Duodenal mucosa (tissue), 2 donors: ENCODE data around the gene MYH11.
"Not testable (repeated sequence)": the region's sequence is repeated elsewhere in the genome, so short reads cannot be mapped to it uniquely, and the experiment has no call there.

Experiments
- H3K27ac ChIP-seq: one replicate; pipeline ENCODE4 v1.7.0; 2013; ENCODE audit warnings: low read depth, low read length
- H3K27me3 ChIP-seq, 2 donors: one replicate each; pipeline ENCODE4 v1.7.0; 2013; ENCODE audit warnings: low read length in 2 of 2, control low read depth in 1 of 2; ENCODE audit not compliant: insufficient read depth in 2 of 2, control insufficient read depth in 1 of 2
- H3K36me3 ChIP-seq, 2 donors: one replicate each; pipeline ENCODE4 v1.7.0; 2013; ENCODE audit warnings: low read length in 2 of 2, control low read depth in 1 of 2; ENCODE audit not compliant: insufficient read depth in 2 of 2, control insufficient read depth in 1 of 2
- H3K4me1 ChIP-seq, 2 donors: one replicate each; pipeline ENCODE4 v1.7.0; 2013; ENCODE audit warnings: low read length in 2 of 2, control low read depth in 1 of 2; ENCODE audit not compliant: insufficient read depth in 2 of 2, control insufficient read depth in 1 of 2
- H3K4me3 ChIP-seq, 2 donors: one replicate each; pipeline ENCODE4 v1.7.0; 2013; ENCODE audit warnings: low read length in 2 of 2, low read depth in 1 of 2
- H3K9ac ChIP-seq, 2 donors: one replicate each; pipeline ENCODE4 v1.7.0; 2013; ENCODE audit warnings: low read length in 2 of 2, low read depth in 1 of 2
- H3K9me3 ChIP-seq, 2 donors: one replicate each; pipeline ENCODE4 v1.7.0; 2013; ENCODE audit warnings: low read length in 2 of 2, control low read depth in 1 of 2; ENCODE audit not compliant: control insufficient read depth in 1 of 2

The MYH11 gene

DNA sequence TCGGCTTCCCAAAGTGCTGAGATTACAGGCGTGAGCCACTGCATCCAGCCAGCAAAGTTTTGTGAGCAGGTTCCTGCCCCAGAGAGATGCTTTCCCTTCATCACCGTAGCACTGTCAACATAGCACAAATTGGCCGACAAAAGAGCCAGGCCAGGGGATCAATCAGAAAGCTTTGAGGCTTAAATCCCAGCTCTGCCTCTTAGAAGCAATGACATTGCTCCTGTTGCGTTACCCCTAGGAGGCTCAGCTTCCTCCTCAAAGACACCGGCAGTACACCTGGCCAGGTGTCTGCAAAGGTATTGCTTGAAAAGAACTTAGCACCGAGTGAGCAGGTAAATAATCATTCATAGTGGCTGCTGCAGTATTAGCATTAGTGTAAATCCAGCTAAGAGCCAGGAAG, 120.3 kb downstream of the MYH11 start:
- peaks cover 5 to 10% of the 10 kb centered on the region in 2 donors for H3K36me3 ChIP-seq
- no peak overlapping the region for H3K4me3 ChIP-seq
- H3K27me3 ChIP-seq, result no peaks in the 10 kb centered on the region
- no peaks in the 10 kb centered on the region for H3K4me1 ChIP-seq
- no peak overlapping the region for H3K27ac ChIP-seq
- no peak overlapping the region for H3K9ac ChIP-seq
- H3K9me3 ChIP-seq, result peaks cover 0 to 4% of the 10 kb centered on the region in 2 donors

DNA sequence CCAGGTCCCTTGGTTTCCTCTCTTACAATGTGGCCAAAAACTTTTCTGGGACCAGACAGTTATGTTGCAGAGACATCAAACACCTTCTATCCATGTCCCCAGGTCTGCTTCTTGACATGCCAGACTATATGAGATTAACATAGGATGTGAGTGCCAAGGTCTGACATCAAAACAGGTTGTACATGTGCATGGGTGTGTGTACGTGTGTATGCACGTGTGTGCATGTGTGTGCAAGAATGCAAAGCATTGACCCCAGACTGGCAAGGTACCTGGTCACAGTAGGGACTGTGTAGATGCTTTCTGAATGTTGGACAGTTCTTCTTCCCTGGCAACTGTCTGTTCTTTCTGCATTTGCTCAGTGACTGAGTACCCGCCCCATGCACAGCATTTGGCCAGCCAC, 121.2 kb downstream of the MYH11 start:
- peaks cover 0 to 2% of the 10 kb centered on the region in 2 donors for H3K9me3 ChIP-seq
- peaks cover 5 to 7% of the 10 kb centered on the region in 2 donors for H3K36me3 ChIP-seq
- H3K4me3 ChIP-seq, result no peak overlapping the region
- H3K4me1 ChIP-seq, result no peaks in the 10 kb centered on the region
- H3K9ac ChIP-seq, result no peak overlapping the region
- H3K27me3 ChIP-seq, result no peaks in the 10 kb centered on the region
- no peak overlapping the region for H3K27ac ChIP-seq

DNA sequence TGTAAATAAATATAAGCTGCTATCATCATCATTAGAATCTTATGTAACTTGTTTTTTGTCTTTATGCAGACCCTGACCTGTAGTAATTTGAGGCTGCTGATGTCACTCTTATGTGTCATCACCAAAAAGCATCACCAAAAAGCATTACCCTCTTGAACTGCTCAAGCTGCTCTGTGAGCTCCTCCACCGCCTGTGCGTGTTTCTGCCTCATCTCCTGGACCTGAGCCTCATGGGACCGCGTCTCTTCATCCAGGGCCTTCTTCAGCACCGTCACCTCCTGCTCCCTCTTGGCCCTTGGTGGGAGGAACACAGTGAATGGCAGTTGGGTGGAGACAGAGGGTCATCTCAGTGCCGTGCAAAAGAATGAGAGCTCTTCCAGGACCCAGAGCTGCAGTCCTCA, 124.4 kb downstream of the MYH11 start:
- Histone ChIP-seq H3K9me3 (no peaks in the 10 kb centered on the region), H3K9ac (no peak overlapping the region), H3K27ac (no peak overlapping the region), H3K36me3 (peaks cover 5 to 6% of the 10 kb centered on the region in 2 donors), H3K4me3 (no peak overlapping the region), H3K27me3 (no peaks in the 10 kb centered on the region), H3K4me1 (no peaks in the 10 kb centered on the region)

DNA sequence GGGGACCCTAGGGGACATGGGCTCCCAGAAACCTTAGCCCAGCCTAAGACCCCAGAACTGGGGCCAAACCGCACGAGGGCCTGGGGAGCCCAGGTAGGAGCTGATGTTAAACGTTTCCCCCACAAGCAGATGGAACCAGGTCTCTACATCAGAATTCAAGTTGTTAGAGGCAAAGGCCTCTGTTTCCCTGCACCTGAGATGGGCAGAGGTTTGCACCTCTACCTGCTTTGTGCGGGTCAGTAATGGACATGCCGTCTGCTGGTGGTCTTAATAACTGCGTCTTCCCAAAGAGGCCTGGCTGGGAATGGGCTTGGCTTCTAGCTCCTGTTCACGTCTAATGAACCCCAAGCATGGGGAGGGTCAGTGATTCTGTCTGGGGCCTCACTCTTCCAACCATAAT, 127.7 kb downstream of the MYH11 start:
- peaks cover 4 to 20% of the 10 kb centered on the region in 2 donors for H3K36me3 ChIP-seq
- no peak overlapping the region for H3K4me3 ChIP-seq
- H3K27ac ChIP-seq, result no peak overlapping the region
- no peaks in the 10 kb centered on the region for H3K4me1 ChIP-seq
- H3K27me3 ChIP-seq, result no peaks in the 10 kb centered on the region
- H3K9ac ChIP-seq, result no peak overlapping the region
- H3K9me3 ChIP-seq, result no peaks in the 10 kb centered on the region

DNA sequence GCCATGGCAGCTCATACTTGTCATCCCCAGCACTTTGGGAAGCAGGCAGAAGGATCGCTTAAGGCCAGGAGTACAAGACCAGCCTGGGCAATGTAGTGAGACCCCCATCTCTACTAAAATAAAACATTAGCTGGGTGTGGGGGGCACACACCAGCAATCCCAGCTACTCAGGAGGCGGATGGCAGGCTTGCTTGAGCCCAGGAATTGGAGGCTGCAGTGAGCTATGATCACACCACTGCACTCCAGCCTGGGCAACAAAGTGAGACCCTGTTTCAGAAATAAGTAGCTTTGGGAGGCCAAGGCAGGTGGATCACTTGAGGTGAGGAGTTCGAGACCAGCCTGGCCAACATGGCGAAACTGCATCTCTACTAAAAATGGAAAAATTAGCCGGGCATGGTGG, 129.1 kb downstream of the MYH11 start:
- H3K36me3 ChIP-seq, result peaks cover 4 to 26% of the 10 kb centered on the region in 2 donors
- H3K4me1 ChIP-seq, H3K27me3 ChIP-seq, H3K4me3 ChIP-seq, H3K9ac ChIP-seq, H3K27ac ChIP-seq, H3K9me3 ChIP-seq: not testable (repeated sequence)

DNA sequence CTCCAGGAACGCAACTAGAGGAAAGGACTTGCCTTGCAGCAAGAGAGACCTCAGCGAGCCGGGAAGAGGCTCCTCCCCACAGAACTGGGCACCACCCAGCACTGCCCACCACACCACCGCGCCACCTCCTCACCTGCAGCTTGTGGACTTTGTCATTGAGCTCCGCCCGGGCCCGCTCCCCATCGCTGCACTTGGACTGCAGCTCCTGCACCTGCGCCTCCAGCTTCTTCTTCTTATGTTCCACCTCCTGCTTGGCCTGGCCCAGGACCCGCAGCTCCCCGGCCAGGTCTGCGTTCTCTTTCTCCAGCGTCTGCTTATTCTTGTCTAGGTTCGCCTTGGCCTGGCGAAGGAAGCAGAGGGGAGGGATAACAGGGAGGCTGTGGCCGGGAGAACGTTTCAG, 130.1 kb downstream of the MYH11 start:
- H3K4me3 ChIP-seq, result peak overlapping the region; percentile 29 to 48
- H3K27ac ChIP-seq, result peak overlapping the region; percentile 10
- H3K36me3 ChIP-seq, result peaks cover 4 to 26% of the 10 kb centered on the region in 2 donors
- no peaks in the 10 kb centered on the region for H3K4me1 ChIP-seq
- no peaks in the 10 kb centered on the region for H3K27me3 ChIP-seq
- H3K9ac ChIP-seq, result no peak overlapping the region
- H3K9me3 ChIP-seq, result no peaks in the 10 kb centered on the region

DNA sequence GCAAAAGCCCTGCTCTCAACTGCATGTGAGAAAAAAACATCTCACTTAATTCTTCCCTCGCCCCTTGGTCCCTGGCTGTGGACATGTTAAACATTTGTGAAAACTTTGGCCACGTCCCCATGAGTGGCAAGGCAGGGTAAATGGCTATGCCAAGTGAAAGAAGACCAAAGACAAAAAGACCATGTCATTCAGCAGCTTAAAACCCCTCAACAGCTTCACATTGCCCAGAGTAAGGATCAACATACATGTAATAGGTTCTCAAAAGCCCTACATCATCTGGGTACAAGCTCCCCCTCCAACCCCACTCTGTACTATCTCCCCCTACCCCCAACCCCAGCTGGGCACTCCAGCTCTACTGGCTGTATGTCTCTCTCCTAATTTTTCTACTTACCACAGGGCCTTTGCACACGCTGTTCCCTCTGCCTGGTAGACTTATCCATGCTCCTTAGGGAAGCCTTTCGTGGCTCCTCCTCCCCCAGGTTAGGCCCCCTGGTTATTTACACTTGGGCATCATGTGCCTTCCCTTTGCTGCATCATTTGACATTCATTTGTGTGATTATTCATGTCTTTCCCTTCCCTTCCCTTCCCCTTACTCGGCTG, 131.1 kb downstream of the MYH11 start:
- Histone ChIP-seq H3K9ac (no peak overlapping the region), H3K4me1 (no peaks in the 10 kb centered on the region), H3K36me3 (peaks cover 11 to 26% of the 10 kb centered on the region in 2 donors), H3K4me3 (no peak overlapping the region), H3K27ac (no peak overlapping the region), H3K27me3 (no peaks in the 10 kb centered on the region), H3K9me3 (no peaks in the 10 kb centered on the region)

DNA sequence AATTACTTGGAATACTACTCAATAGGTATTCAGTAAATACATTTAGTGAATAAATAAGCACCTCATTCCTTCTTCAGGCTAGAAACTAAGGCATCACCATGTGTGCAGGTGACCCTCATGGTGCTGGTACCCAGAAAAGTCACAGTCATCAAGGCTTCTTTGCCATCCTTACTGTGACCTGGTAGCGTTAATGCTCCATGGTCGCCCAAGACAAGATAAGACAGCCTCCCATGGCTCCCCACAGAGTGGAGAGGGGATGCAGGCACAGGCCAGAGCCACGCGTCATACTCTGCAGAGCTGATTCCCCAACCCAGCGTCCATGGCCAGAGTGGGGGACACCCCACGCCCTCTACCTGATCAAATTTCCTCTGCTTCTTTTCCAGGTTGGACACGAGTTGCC, 133.0 kb downstream of the MYH11 start:
- Histone ChIP-seq H3K9ac (no peak overlapping the region), H3K9me3 (no peaks in the 10 kb centered on the region), H3K4me3 (no peak overlapping the region), H3K4me1 (no peaks in the 10 kb centered on the region), H3K36me3 (peaks cover 15 to 33% of the 10 kb centered on the region in 2 donors), H3K27ac (no peak overlapping the region), H3K27me3 (no peaks in the 10 kb centered on the region)

DNA sequence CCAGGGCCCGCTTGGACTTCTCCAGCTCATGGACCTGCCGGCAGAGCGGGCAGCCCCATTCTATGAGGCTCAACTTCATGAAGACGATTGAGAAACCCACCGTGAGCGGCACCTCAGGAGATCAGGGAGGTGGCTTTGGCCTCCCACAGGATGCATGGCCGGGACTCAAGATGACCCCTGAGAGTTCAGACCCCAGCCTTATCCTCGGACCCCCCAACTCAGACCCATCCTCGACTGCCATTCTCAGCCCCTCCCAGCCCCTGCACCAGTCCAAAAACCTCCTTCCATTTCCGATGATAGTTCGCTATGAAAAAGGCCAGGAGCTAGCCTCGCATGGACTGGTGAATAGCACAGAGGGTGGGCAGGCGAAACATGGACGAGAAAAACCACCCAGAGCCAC, 135.8 kb downstream of the MYH11 start:
- Histone ChIP-seq H3K4me1 (no peaks in the 10 kb centered on the region), H3K27me3 (no peaks in the 10 kb centered on the region), H3K9me3 (no peaks in the 10 kb centered on the region), H3K9ac (no peak overlapping the region), H3K36me3 (peaks cover 15 to 50% of the 10 kb centered on the region in 2 donors), H3K4me3 (no peak overlapping the region), H3K27ac (no peak overlapping the region)

DNA sequence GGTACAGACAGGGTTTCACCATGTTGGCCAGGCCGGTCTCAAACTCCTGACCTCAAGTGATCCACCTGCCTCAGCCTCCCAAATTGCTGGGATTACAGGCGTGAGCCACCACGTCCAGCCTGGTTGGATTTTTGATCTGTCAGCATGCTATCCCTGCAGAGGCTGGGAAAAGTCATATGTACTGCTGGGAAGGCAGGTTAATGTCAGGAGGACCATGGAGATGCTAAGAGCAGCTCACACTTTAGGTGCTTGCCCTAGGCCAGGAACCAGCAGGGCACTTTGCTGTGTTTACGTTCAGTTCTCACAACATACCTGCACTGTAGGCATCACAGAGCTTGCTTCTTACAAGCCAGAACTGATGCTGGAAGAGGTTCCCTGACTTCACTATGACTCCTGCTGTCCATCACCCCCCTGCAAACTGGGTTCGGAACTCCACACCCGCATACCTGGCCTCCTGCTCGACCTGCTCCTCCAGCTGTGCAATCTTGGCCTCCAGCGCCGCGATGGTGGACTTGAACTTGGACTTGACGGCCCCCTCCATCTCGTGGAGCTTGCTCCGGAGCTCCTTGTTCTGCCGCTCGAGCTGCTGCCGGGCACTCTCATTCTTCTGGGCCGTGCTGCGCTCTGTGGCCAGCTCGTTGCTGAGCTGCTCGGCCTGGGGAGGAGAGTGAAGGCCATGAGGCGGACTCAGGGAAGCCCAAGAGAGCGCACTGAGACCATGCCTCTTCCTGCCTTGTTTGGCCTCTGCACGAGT, 140.0 kb downstream of the MYH11 start:
- peaks cover 11 to 34% of the 10 kb centered on the region in 2 donors for H3K36me3 ChIP-seq

More for the DNA sequence above, 140.0 kb downstream of the MYH11 start:
- no peak overlapping the region for H3K4me3 ChIP-seq
- no peaks in the 10 kb centered on the region for H3K9me3 ChIP-seq
- no peaks in the 10 kb centered on the region for H3K4me1 ChIP-seq
- no peaks in the 10 kb centered on the region for H3K27me3 ChIP-seq
- H3K27ac ChIP-seq, result no peak overlapping the region
- no peak overlapping the region for H3K9ac ChIP-seq
